HCT116 (cell line): Measurements from ENCODE around the gene WDR33.

Experiments used
- ATF3 ChIP-seq: IDR thresholded peaks from 2 replicates; pipeline ENCODE4 v1.6.1; 2012
- CBX3 ChIP-seq: IDR thresholded peaks from 2 replicates; pipeline ENCODE4 v1.6.1; 2012; ENCODE audit warnings: low read depth
- CEBPB ChIP-seq: IDR thresholded peaks from 2 replicates; pipeline ENCODE4 v1.6.1; 2012; ENCODE audit warnings: low read depth
- EZH2 ChIP-seq: fragments of 200-600 bp; sonication (generic); IDR thresholded peaks from 2 replicates; pipeline ENCODE4 v1.6.1; 2017; ENCODE audit warnings: antibody characterized with exemption, mixed run types
- EZH2phosphoT487 ChIP-seq: fragments of 200-600 bp; IDR thresholded peaks from 2 replicates; pipeline ENCODE4 v1.6.1; 2018; ENCODE audit warnings: antibody characterized with exemption, borderline replicate concordance
- MAX ChIP-seq: IDR thresholded peaks from 2 replicates; pipeline ENCODE4 v1.6.1; 2012
- POLR2A ChIP-seq: IDR thresholded peaks from 2 replicates; pipeline ENCODE4 v1.7.0; 2011; ENCODE audit warnings: borderline replicate concordance; ENCODE audit not compliant: insufficient read depth, insufficient read length; ENCODE audit errors: extremely low read depth
- YY1 ChIP-seq: IDR thresholded peaks from 2 replicates; pipeline ENCODE4 v1.6.1; 2011; ENCODE audit warnings: low read length, low read depth, moderate library complexity, mild to moderate bottlenecking; ENCODE audit not compliant: insufficient replicate concordance; ENCODE audit errors: extremely low read depth
- ZFX ChIP-seq: fragments of 450-650 bp; IDR thresholded peaks from 2 replicates; pipeline ENCODE4 v1.6.1; 2017
- ZNF274 ChIP-seq: fragments of 200-500 bp; sonication (Bioruptor generic); IDR thresholded peaks from 2 replicates; pipeline ENCODE4 v1.6.1; 2014; ENCODE audit warnings: mild to moderate bottlenecking, low read depth, low read length, inconsistent platforms
- TF ChIP-seq, protein P1 (sequence below), 3 experiments: fragments of 200-600 bp in 1 of 3; sonication (generic) in 1 of 3; IDR thresholded peaks in 2 of 3; conservative IDR thresholded peaks in 1 of 3; 2 replicates each; pipeline ENCODE4 v1.5.1; 2012 to 2017; ENCODE audit warnings: low read depth in 2 of 3, low read length in 2 of 3, antibody characterized with exemption in 1 of 3, borderline replicate concordance in 1 of 3, control low read depth in 1 of 3, mild to moderate bottlenecking in 1 of 3, mixed read lengths in 1 of 3, mixed run types in 1 of 3, moderate library complexity in 1 of 3; ENCODE audit not compliant: insufficient read depth in 1 of 3
- TF ChIP-seq, protein P2 (sequence below): IDR thresholded peaks from 2 replicates; pipeline ENCODE4 v1.6.1; 2012; ENCODE audit warnings: low read depth
- TF ChIP-seq, protein P3 (sequence below): IDR thresholded peaks from 2 replicates; pipeline ENCODE4 v1.6.1; 2011; ENCODE audit warnings: mild to moderate bottlenecking, low read length, moderate library complexity; ENCODE audit not compliant: insufficient replicate concordance; ENCODE audit errors: extremely low read depth

DNA sequence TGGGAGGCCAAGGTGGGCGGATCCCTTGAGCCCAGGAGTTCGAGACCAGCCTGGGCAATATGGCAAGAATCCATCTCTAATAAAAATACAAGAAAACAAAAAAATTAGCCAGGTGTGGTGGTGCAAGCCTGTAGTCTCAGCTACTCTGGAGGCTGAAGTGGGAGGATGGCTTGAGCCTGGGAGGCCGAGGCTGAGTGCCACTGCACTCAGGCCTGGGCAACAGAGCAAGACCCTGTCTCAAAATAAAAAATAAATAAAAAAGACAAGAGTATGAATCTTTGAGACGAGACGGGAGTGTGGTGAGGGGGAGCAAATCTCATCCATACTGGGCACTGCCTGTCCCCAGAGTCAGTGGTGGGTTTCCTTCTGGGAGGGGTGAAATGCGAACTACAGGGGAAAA is 152.8 kb downstream of the WDR33 start:
- TF ChIP-seq POLR2A: no peak
- no peak for TF ChIP-seq ZFX
- TF ChIP-seq, protein P1, sequence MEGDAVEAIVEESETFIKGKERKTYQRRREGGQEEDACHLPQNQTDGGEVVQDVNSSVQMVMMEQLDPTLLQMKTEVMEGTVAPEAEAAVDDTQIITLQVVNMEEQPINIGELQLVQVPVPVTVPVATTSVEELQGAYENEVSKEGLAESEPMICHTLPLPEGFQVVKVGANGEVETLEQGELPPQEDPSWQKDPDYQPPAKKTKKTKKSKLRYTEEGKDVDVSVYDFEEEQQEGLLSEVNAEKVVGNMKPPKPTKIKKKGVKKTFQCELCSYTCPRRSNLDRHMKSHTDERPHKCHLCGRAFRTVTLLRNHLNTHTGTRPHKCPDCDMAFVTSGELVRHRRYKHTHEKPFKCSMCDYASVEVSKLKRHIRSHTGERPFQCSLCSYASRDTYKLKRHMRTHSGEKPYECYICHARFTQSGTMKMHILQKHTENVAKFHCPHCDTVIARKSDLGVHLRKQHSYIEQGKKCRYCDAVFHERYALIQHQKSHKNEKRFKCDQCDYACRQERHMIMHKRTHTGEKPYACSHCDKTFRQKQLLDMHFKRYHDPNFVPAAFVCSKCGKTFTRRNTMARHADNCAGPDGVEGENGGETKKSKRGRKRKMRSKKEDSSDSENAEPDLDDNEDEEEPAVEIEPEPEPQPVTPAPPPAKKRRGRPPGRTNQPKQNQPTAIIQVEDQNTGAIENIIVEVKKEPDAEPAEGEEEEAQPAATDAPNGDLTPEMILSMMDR (IDR thresholded peaks at IDR 0.05 in 2 of 3, conservative IDR thresholded peaks at IDR 0.05 in 1 of 3; ENCODE audit: borderline replicate concordance in 1 of 3, insufficient read depth in 1 of 3, low read depth in 2 of 3, low read length in 2 of 3): no peak
- TF ChIP-seq, protein P2, sequence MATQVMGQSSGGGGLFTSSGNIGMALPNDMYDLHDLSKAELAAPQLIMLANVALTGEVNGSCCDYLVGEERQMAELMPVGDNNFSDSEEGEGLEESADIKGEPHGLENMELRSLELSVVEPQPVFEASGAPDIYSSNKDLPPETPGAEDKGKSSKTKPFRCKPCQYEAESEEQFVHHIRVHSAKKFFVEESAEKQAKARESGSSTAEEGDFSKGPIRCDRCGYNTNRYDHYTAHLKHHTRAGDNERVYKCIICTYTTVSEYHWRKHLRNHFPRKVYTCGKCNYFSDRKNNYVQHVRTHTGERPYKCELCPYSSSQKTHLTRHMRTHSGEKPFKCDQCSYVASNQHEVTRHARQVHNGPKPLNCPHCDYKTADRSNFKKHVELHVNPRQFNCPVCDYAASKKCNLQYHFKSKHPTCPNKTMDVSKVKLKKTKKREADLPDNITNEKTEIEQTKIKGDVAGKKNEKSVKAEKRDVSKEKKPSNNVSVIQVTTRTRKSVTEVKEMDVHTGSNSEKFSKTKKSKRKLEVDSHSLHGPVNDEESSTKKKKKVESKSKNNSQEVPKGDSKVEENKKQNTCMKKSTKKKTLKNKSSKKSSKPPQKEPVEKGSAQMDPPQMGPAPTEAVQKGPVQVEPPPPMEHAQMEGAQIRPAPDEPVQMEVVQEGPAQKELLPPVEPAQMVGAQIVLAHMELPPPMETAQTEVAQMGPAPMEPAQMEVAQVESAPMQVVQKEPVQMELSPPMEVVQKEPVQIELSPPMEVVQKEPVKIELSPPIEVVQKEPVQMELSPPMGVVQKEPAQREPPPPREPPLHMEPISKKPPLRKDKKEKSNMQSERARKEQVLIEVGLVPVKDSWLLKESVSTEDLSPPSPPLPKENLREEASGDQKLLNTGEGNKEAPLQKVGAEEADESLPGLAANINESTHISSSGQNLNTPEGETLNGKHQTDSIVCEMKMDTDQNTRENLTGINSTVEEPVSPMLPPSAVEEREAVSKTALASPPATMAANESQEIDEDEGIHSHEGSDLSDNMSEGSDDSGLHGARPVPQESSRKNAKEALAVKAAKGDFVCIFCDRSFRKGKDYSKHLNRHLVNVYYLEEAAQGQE: no peak
- no peak for TF ChIP-seq EZH2
- TF ChIP-seq CBX3: no peak
- no peak for TF ChIP-seq EZH2phosphoT487
- TF ChIP-seq, protein P3, sequence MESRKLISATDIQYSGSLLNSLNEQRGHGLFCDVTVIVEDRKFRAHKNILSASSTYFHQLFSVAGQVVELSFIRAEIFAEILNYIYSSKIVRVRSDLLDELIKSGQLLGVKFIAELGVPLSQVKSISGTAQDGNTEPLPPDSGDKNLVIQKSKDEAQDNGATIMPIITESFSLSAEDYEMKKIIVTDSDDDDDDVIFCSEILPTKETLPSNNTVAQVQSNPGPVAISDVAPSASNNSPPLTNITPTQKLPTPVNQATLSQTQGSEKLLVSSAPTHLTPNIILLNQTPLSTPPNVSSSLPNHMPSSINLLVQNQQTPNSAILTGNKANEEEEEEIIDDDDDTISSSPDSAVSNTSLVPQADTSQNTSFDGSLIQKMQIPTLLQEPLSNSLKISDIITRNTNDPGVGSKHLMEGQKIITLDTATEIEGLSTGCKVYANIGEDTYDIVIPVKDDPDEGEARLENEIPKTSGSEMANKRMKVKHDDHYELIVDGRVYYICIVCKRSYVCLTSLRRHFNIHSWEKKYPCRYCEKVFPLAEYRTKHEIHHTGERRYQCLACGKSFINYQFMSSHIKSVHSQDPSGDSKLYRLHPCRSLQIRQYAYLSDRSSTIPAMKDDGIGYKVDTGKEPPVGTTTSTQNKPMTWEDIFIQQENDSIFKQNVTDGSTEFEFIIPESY: no peak
- TF ChIP-seq ATF3: no peak
- no peak for TF ChIP-seq YY1
- no peak for TF ChIP-seq MAX
- no peak for TF ChIP-seq ZNF274
- TF ChIP-seq CEBPB: no peak
